CD14-positive monocyte (primary cell): ENCODE results near the gene BBLN. TPM values are rescaled to one million over a fixed set of nuclear protein-coding genes. Genes with fewer than 3 reads are reported as not detected.

Experiments
- DNase-seq, 3 donors: peaks; one replicate each; pipeline ENCODE4 v3.0.0-alpha.2; 2011 to 2022
- H2AFZ ChIP-seq: 2 replicates; pipeline ENCODE4 v1.6.0; 2012; ENCODE audit warnings: mild to moderate bottlenecking, low read depth, low read length, inconsistent platforms; ENCODE audit not compliant: insufficient read depth, poor library complexity, severe bottlenecking
- H3K27ac ChIP-seq, 2 donors: 1 replicate in 1 of 2; 2 replicates in 1 of 2; pipeline ENCODE4 v1.5.1; 2012 to 2013; ENCODE audit warnings: low read length in 2 of 2, control low read depth in 1 of 2, inconsistent platforms in 1 of 2, low read depth in 1 of 2, mild to moderate bottlenecking in 1 of 2
- H3K27me3 ChIP-seq, 2 donors: one replicate each; pipeline versions ENCODE4 v1.6.0 to v1.6.1; 2011 to 2013; ENCODE audit warnings: low read length in 2 of 2; ENCODE audit not compliant: control insufficient read depth in 2 of 2, insufficient read depth in 2 of 2
- H3K36me3 ChIP-seq, 2 donors: replicated peaks in 1 of 2; 1 replicate in 1 of 2; 2 replicates in 1 of 2; pipeline versions ENCODE4 v1.5.1 to v1.6.1; 2012 to 2013; ENCODE audit warnings: low read length in 2 of 2, control low read depth in 1 of 2, inconsistent platforms in 1 of 2, mild to moderate bottlenecking in 1 of 2; ENCODE audit not compliant: insufficient read depth in 2 of 2, control insufficient read depth in 1 of 2
- H3K4me1 ChIP-seq, 2 donors: 1 replicate in 1 of 2; 2 replicates in 1 of 2; pipeline versions ENCODE4 v1.5.1 to v1.6.1; 2012 to 2013; ENCODE audit warnings: low read length in 2 of 2, control low read depth in 1 of 2, inconsistent platforms in 1 of 2, mild to moderate bottlenecking in 1 of 2, moderate library complexity in 1 of 2; ENCODE audit not compliant: insufficient read depth in 2 of 2, control insufficient read depth in 1 of 2
- H3K4me2 ChIP-seq: replicated peaks from 2 replicates; pipeline ENCODE3; 2012; ENCODE audit warnings: low read length, moderate library complexity, mild to moderate bottlenecking; ENCODE audit not compliant: poor library complexity, severe bottlenecking; ENCODE audit errors: extremely low read depth
- H3K4me3 ChIP-seq, 3 experiments: fragments of 200-600 bp in 1 of 3; sonication (generic) in 1 of 3; replicated peaks in 1 of 3; 1 replicate in 2 of 3; 2 replicates in 1 of 3; pipeline ENCODE4 v1.5.1; 2011 to 2013; ENCODE audit warnings: low read length in 3 of 3, mild to moderate bottlenecking in 3 of 3, control low read depth in 2 of 3, low read depth in 2 of 3, inconsistent platforms in 1 of 3, moderate library complexity in 1 of 3
- H3K79me2 ChIP-seq: 2 replicates; pipeline ENCODE4 v1.6.0; 2012; ENCODE audit warnings: mild to moderate bottlenecking, control low read depth, inconsistent platforms, low read length, moderate library complexity; ENCODE audit not compliant: insufficient read depth
- H3K9ac ChIP-seq: 2 replicates; pipeline ENCODE4 v1.6.0; 2017; ENCODE audit warnings: low read length, mild to moderate bottlenecking; ENCODE audit not compliant: insufficient read depth, poor library complexity, severe bottlenecking
- H3K9me3 ChIP-seq, 2 donors: replicated peaks in 1 of 2; 1 replicate in 1 of 2; 2 replicates in 1 of 2; pipeline versions ENCODE4 v1.5.1 to v1.6.1; 2012 to 2013; ENCODE audit warnings: low read length in 2 of 2, control low read depth in 1 of 2; ENCODE audit not compliant: control insufficient read depth in 1 of 2, insufficient read depth in 1 of 2
- H4K20me1 ChIP-seq: 2 replicates; pipeline ENCODE4 v1.6.0; 2012; ENCODE audit warnings: mild to moderate bottlenecking, low read length, control low read depth, moderate library complexity; ENCODE audit not compliant: insufficient read depth
- H3K27ac Mint-ChIP-seq, 7 donors: one replicate each; pipeline ENCODE4 v1.8.0; 2020; ENCODE audit warnings: mild to moderate bottlenecking in 7 of 7, mixed read lengths in 7 of 7, moderate library complexity in 6 of 7, inconsistent platforms in 2 of 7
- H3K27me3 Mint-ChIP-seq, 3 donors: one replicate each; pipeline ENCODE4 v1.8.0; 2021 to 2022; ENCODE audit warnings: low read depth in 3 of 3, mild to moderate bottlenecking in 3 of 3, mixed read lengths in 3 of 3, moderate library complexity in 3 of 3, inconsistent platforms in 1 of 3
- H3K36me3 Mint-ChIP-seq, 2 donors: one replicate each; pipeline ENCODE4 v1.8.0; 2020; ENCODE audit warnings: mixed read lengths in 2 of 2, inconsistent platforms in 1 of 2, mild to moderate bottlenecking in 1 of 2
- H3K4me1 Mint-ChIP-seq: one replicate; pipeline ENCODE4 v1.8.0; 2020; ENCODE audit warnings: mild to moderate bottlenecking, mixed read lengths
- H3K4me3 Mint-ChIP-seq, 2 donors: one replicate each; pipeline ENCODE4 v1.8.0; 2020; ENCODE audit warnings: mild to moderate bottlenecking in 2 of 2, mixed read lengths in 2 of 2, moderate library complexity in 1 of 2
- H3K9me3 Mint-ChIP-seq, 7 donors: one replicate each; pipeline ENCODE4 v1.8.0; 2020 to 2022; ENCODE audit warnings: mixed read lengths in 7 of 7, mild to moderate bottlenecking in 6 of 7, moderate library complexity in 6 of 7, inconsistent platforms in 2 of 7
- CTCF ChIP-seq: fragments of 200-600 bp; IDR thresholded peaks from one replicate; pipeline ENCODE4 v1.8.0; 2022; ENCODE audit warnings: antibody characterized with exemption, mild to moderate bottlenecking
- WGBS: methylation state at CpG from one replicate; pipeline ENCODE4 v1.1.5; 2013; ENCODE audit warnings: missing lambda C conversion rate; ENCODE audit not compliant: insufficient coverage; 5-methylcytosine and 5-hydroxymethylcytosine counted together
- intact Hi-C, 2 donors: fragments of 100-400 bp; cut with micrococcal nuclease; formaldehyde crosslinking; loops; one replicate each; pipeline versions ENCODE4 v1.15.0 to v1.15.1; 2023
- polyA plus RNA-seq, 3 donors: library from polyadenylated mRNA; depleted of rRNA in 1 of 3; unstranded in 2 of 3; stranded (reverse) in 1 of 3; fragments of 300-500 nt in 2 of 3; fragments of >200 nt in 1 of 3; fragmentation: Illumina TruSeq in 2 of 3; gene quantifications; 1 replicate in 2 of 3; 2 replicates in 1 of 3; pipeline ENCODE4 v1.2.3, GENCODE V29; 2012 to 2021

Gene BBLN
- polyA plus RNA-seq, 3 donors = 51.5 to 74.8 (median 54.5) TPM

GRCh38 chr9:128160603-128160987, 530 bp downstream of the BBLN start:
- H3K4me1 Mint-ChIP-seq = peaks cover 15% of the 10 kb centered on the region
- peak overlapping the region; percentile 82 to 94 (median 85) for H3K4me3 ChIP-seq
- peak overlapping the region; percentile 79 to 80 for H3K4me3 Mint-ChIP-seq
- intact Hi-C loops = loop anchor here in 1 of 2 donors (2.0 kb wide), 1 partner anchor 58 kb away; no protein-coding TSS in a partner anchor
- peak overlapping the region; percentile 100 for H3K4me2 ChIP-seq
- no peaks in the 10 kb centered on the region for H3K27me3 ChIP-seq
- peak overlapping the region; percentile 98 for H2AFZ ChIP-seq
- H3K9me3 ChIP-seq = no peaks in the 10 kb centered on the region
- H3K27ac Mint-ChIP-seq = peak overlapping the region in 1 of 7 donors; percentile 25
- no peak for TF ChIP-seq CTCF
- H3K9me3 Mint-ChIP-seq = no peaks in the 10 kb centered on the region
- H3K27me3 Mint-ChIP-seq = peaks cover 0 to 5% (median 0%) of the 10 kb centered on the region in 3 donors
- peaks cover 16 to 28% of the 10 kb centered on the region in 2 donors for H3K36me3 ChIP-seq
- peak overlapping the region in 1 of 2 donors; percentile 65 for H3K27ac ChIP-seq
- WGBS = under 1% methylated on average over 12 of the region's 23 CpGs
- H3K79me2 ChIP-seq = peaks cover 8% of the 10 kb centered on the region
- H3K4me1 ChIP-seq = peaks cover 16 to 20% of the 10 kb centered on the region in 2 donors
- peak overlapping the region; percentile 69 for H3K9ac ChIP-seq
- peaks cover 16 to 28% of the 10 kb centered on the region in 2 donors for H3K36me3 Mint-ChIP-seq
- DNase-seq = no peak
- H4K20me1 ChIP-seq = no peaks in the 10 kb centered on the region

- peaks cover 8% of the 10 kb centered on the region for H3K79me2 ChIP-seq
- H3K27me3 ChIP-seq = no peaks in the 10 kb centered on the region
- H2AFZ ChIP-seq = no peak overlapping the region
- intact Hi-C loops = loop anchor here in 1 of 2 donors (2.0 kb wide), 1 partner anchor 57 kb away; no protein-coding TSS in a partner anchor
- Mint-ChIP-seq H3K36me3 (peaks cover 22 to 36% of the 10 kb centered on the region in 2 donors), H3K4me3 (peak overlapping the region in 1 of 2 donors; percentile 79), H3K27me3 (peaks cover 0 to 5% (median 0%) of the 10 kb centered on the region in 3 donors), H3K4me1 (peaks cover 15% of the 10 kb centered on the region), H3K27ac (no peak overlapping the region), H3K9me3 (no peaks in the 10 kb centered on the region)
- no peaks in the 10 kb centered on the region for H3K9me3 ChIP-seq
- peaks cover 16 to 20% of the 10 kb centered on the region in 2 donors for H3K4me1 ChIP-seq
- no peak overlapping the region for H3K27ac ChIP-seq
- H3K4me2 ChIP-seq = peak overlapping the region; percentile 100
- DNase-seq = no peak
- 96% methylated on average over 12 of the region's 13 CpGs for WGBS
- peak overlapping the region in 1 of 3 experiments; percentile 94 for H3K4me3 ChIP-seq
- no peak overlapping the region for H3K9ac ChIP-seq
- no peaks in the 10 kb centered on the region for H4K20me1 ChIP-seq
- H3K36me3 ChIP-seq = peaks cover 23 to 30% of the 10 kb centered on the region in 2 donors
- no peak for TF ChIP-seq CTCF
Measured at GRCh38 chr9:128161215-128161902, 1.3 kb downstream of the BBLN start.
